GM18873 (cell line): ENCODE data around the gene MTX1.
"Not testable (repeated sequence)": the region's sequence is repeated elsewhere in the genome, so short reads cannot be mapped to it uniquely, and the experiment has no call there.

Experiments used
- ATAC-seq: cut with Tn5 transposase; IDR thresholded peaks from one replicate; pipeline ENCODE4 v1.9.1; 2021; ENCODE audit warnings: mild to moderate bottlenecking, moderate library complexity, moderate number of reproducible peaks; ENCODE audit not compliant: unreplicated experiment, low FRiP score

Gene MTX1

DNA sequence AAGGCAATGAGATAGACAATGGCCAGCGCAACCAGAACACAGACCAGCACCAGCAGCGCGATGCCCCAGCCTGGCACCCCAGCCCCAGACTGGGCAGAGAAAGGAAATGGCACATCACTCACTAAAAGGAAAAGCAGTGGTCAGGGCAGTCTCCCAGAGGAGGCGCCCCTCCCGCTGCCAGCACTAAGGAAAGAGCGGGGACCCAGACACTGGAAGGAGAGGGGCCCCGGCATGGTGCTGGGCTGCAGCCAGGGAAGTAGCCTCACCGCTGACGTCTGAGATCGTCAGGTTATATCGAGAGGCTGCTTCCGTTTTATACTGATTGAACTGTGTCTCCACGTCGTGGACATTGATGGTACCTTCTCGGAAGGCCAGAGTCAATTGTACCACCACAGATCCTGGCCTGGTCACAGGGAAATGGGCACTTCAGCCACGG, 21.0 kb upstream of the MTX1 start:
- no peak for ATAC-seq

DNA sequence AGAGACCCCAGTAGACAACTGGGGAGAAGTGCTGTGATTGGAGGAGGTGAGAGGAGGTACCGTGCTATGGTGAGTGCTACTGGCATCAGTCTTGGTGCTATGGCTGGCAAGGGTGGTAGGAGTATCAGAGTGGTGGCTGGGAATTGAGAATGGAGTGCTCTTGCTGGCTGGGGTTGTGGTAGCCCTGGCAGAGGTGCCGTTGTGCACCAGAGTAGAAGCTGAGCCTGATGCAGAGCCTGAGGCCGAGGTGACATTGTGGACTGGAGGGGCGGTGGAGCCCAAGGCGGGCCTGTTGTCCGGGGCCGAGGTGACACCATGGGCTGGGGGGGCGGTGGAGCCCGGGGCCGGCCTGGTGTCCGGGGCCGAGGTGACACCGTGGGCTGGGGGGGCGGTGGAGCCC, 20.2 kb upstream of the MTX1 start:
- no peak for ATAC-seq

GRCh38 chr1:155189926-155190325, 18.6 kb upstream of the MTX1 start:
- not testable (repeated sequence) for ATAC-seq

DNA sequence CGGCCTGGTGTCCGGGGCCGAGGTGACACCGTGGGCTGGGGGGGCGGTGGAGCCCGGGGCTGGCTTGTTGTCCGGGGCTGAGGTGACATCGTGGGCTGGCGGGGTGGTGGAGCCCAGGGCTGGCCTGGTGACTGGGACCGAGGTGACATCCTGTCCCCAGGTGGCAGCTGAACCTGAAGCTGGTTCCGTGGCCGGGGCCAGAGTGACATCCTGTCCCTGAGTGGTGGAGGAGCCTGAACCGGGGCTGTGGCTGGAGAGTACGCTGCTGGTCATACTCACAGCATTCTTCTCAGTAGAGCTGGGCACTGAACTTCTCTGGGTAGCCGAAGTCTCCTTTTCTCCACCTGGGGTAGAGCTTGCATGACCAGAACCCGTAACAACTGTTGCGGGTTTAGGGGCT, 16.6 kb upstream of the MTX1 start:
- no peak for ATAC-seq

DNA sequence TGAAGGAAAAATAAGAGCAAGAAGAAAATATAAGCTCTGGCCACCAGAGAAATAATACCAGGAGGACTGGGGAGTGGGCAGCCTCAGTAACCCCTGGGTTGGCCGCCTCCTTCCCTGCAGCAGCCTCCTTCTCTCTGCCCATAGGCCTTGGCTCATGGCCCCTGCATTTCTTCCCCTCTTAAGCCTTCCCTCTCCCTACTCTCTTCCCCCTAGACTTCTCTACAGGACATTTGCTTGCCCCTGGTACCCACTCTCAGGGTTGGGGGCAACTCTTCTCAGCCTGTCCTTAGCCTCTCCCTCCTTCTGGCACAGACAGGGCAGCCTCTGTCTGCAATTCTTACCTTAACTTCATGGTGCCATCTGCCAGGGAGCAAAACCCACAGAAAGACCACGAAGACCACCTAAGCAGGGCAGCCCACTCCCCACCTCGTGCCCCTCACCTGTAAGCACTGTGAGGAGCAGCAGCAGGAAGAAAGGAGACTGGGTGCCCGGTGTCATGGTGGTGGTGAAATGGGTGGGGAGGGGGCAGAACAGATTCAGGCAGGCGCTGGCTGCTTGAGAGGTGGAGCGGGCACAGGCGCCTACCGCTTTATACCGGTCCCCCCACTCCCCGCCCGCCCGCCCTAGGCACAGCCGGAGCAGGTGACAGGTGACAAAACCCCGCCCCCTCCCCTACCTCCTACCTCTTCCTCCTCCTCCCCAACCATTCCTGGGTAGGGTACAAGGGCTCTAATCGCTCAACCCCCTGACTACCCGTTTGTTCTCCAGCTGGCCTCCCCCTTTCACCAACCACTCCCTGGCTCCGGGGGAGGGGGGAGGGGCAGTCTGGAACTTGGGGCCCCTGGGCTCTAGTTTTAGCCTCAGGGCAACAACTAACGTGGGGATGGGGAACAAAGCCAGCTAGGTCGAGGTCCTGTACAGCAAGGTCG, 15.9 kb upstream of the MTX1 start:
- no peak for ATAC-seq

DNA sequence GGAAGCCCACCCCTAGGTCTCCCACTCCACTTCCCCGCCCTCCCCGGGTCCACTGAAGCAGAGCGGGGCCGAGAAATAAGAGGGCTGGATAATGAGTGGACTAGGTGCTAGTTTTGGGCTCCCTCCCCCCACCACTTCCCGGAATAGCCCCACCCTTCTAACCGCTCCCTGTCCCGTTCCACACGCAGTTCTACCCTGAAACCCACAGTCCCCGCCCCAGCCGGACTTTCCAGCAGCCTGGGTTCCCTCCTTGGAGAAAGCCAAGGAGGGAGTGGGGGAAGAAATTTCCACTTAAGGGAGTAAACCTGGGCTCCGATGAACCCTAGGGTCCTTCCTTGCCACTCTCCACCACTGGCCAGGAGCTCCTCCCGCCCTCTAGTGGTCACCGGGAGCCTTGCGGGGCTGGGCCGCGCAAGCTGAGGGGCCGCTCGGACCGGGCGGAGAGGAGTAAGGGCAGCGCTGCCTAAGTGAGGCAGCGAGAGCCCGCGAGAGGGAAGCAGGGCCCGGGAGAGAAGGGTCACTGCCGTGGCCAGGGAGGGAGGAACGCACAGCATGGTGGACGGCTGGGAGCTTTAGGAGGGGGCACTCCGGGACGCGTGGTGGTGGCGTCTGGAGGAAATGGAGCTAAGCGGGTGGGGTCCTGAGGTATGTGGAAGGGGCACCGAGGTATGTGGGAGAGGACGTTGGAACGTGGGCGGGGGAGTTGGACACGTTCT, 15.1 kb upstream of the MTX1 start:
- ATAC-seq = no peak

- not testable (repeated sequence) for ATAC-seq
These were observed 14.6 kb upstream of the MTX1 start for GRCh38 chr1:155193991-155194240.

- no peak for ATAC-seq
These were observed 13.0 kb upstream of the MTX1 start for GRCh38 chr1:155195201-155196102.

DNA sequence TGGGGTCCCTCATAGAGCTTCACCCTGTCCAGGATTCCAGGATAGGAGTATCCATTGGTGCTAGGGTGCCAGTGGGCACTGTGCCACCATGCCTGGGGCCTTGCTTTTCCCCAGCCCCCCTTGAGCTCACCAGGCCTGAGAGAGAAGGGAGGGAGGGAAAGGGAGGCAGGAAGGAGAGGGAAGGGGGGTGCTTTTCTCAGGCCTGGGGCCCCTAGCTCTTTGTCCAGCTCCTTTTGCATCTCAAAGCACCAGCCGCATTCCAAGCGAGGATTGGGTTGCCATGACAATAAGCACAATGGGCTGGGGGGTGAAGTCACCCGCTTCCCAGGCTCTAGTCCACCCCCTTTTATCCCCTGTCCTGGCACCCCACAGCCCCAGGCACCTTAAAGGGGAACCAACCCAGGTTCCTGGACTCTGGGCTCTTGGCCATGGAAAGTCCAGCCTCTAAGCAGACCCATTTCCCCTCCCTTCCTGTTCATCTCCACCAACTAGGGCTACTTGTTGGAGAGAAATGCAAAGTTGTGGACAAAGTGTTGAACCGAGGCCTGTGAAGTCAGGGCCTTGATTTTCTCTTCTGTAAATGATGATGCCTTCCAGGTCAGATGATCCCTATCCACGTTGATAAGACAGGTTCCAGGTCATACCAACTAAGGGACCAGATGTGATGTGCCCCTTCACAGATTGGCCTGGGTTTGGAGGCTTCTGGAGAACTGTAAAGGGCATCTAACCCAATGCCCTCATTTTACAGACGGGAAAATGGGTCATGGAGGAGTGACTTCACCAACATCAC, 12.2 kb upstream of the MTX1 start:
- no peak for ATAC-seq

DNA sequence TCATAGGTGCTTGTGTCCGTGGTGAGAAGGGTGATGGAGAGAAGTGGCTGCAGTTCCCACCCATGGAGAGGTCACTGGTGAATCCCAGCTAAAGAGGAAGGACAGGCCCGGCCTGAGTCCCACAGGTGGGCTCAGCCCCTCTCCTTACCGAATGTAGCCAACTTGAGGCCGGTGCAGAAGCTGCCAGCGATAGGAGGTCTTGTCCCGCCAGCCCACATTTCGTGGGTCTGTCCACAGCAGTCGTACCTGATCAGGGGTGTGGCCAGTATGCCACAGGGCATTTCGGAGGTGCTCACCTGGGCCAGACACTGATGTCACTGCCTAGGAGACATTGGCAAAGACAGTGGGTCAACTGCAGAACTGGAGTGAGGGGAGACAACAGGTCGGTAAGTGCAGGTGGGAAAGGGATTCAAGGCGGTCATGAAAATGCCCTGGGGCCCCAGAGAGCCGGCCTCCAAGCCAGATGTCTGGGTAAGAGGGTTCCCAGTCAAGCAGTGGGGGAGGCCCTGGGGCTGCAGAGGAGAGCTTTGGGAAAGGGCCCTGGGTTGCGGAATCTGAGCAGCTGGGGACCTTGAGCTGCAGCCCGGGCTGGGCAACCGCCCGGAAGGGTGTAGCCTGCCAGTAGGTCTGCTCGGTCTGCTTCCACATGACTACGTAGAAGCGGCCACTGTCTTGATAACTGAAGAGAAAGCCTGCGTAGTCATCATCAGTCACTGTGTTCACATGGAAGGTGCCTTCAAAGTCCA, 11.4 kb upstream of the MTX1 start:
- ATAC-seq = no peak

- no peak for ATAC-seq
These were observed 10.5 kb upstream of the MTX1 start for GRCh38 chr1:155197901-155198546.

- ATAC-seq = no peak
These were observed 10.0 kb upstream of the MTX1 start for GRCh38 chr1:155198547-155198906.

DNA sequence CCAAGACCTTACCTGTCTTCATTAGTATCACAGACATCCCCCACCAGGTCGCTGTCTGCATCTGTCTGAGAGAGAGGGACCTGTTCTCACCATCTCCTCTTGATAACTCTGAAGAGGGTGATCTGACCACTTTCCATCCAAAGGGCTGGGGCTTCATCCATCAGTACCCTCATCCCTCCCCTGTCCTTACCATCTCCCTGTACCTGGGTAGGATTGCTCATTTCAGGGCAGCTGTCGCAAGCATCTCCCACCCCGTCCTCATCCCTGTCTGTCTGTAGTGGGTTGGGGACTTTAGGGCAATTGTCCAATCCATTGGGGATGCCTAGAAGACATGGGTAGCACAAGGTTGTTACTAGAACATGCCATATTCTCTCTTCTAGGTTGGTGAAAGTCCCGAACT, 8.7 kb upstream of the MTX1 start:
- no peak for ATAC-seq

- no peak for ATAC-seq
These were observed 7.6 kb upstream of the MTX1 start for GRCh38 chr1:155200920-155201319.

- no peak for ATAC-seq
These were observed 6.3 kb upstream of the MTX1 start for GRCh38 chr1:155202198-155202597.

DNA sequence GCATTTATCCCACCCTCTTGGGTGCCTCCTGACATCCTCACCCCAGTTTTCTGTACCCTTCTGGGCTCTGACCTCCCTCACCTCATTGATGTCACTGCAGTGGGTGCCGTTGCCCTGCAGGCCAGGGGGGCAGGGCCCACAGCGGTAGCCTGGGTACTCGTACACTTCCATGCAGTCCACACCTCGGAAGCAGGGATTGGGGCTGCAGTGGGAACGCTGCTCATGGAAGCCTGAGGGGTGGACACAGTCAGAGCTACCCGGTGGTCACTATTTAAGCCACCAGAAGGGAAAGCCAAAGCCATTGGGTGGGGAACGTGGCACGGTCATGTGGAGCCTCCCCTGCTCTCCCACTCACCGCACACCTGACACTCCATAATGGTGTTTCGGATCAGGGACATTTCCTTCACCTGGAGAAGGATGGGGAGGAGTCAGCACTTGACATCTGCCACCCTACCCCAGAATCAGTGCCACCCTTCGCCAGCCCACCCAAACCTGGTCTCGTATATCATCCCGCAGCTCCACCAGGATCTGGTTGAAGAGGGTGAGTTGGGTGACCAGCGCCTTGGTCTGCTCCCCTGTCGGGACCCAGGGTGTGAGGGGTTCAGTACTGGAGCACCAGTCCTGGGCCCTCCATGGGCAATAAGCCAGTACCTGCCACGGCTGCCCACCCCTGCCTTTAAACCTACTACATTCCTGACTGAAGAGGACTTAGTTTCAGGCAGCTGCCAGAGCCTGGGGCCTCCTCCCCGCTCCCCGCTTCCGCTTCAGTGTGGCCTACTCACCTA, 5.6 kb upstream of the MTX1 start:
- no peak for ATAC-seq

GRCh38 chr1:155205035-155205434, 3.5 kb upstream of the MTX1 start:
- ATAC-seq = no peak

- ATAC-seq = no peak
These were observed 2.4 kb upstream of the MTX1 start for GRCh38 chr1:155205969-155206593.
